SK-N-SH (cell line): ENCODE results near the gene EXOC6B. TPM values are rescaled to one million over a fixed set of nuclear protein-coding genes. Genes with fewer than 3 reads are reported as not detected.

ENCODE experiments used
- CTCF ChIA-PET: fragments of 300-600, 350-600 bp; formaldehyde crosslinking; extraction: SDS; loops from one replicate; lab custom pipeline; 2021; lab: Yijun Ruan, JAX
- POLR2A ChIA-PET: fragments of 350-600 bp; sonication (Branson Sonifier 250); formaldehyde crosslinking; extraction: SDS; loops from one replicate; lab custom pipeline; 2020; ENCODE audit warnings: antibody characterized with exemption, inconsistent platforms; lab: Yijun Ruan, JAX
- DNase-seq: peaks from one replicate; pipeline ENCODE4 v3.0.0; 2012
- H2AFZ ChIP-seq: fragments of 200-600 bp; sonication (generic); 2 replicates; pipeline ENCODE4 v1.8.1; 2016; ENCODE audit warnings: antibody characterized with exemption, mild to moderate bottlenecking, low read depth
- H3F3A ChIP-seq: fragments of 200-600 bp; sonication (generic); replicated peaks from 2 replicates; pipeline ENCODE3; 2016; ENCODE audit warnings: antibody characterized with exemption, mild to moderate bottlenecking; ENCODE audit not compliant: insufficient read depth
- H3K27ac ChIP-seq, 2 experiments: fragments of 200-500 bp in 1 of 2; fragments of 200-600 bp in 1 of 2; sonication (Bioruptor generic) in 1 of 2; sonication (generic), shearing (Covaris generic) in 1 of 2; 2 replicates each; pipeline versions ENCODE4 v1.5.1 to v1.6.1; 2014 to 2016; ENCODE audit warnings: low read depth in 2 of 2, inconsistent platforms in 1 of 2, low read length in 1 of 2, mild to moderate bottlenecking in 1 of 2, mixed read lengths in 1 of 2
- H3K27me3 ChIP-seq: fragments of 200-600 bp; sonication (generic), shearing (Covaris generic); 2 replicates; pipeline ENCODE4 v1.6.1; 2016; ENCODE audit warnings: mixed run types; ENCODE audit not compliant: insufficient read depth
- H3K36me3 ChIP-seq, 2 experiments: fragments of 200-500 bp in 1 of 2; fragments of 200-600 bp in 1 of 2; sonication (Bioruptor generic) in 1 of 2; sonication (generic) in 1 of 2; replicated peaks in 1 of 2; 2 replicates each; pipeline versions ENCODE3 to v1.5.1; 2014 to 2016; ENCODE audit warnings: low read length in 1 of 2, mild to moderate bottlenecking in 1 of 2; ENCODE audit not compliant: insufficient read depth in 2 of 2, control insufficient read depth in 1 of 2
- H3K4me1 ChIP-seq, 2 experiments: fragments of 200-500 bp in 1 of 2; fragments of 200-600 bp in 1 of 2; sonication (Bioruptor generic) in 1 of 2; sonication (generic), shearing (Covaris generic) in 1 of 2; 2 replicates each; pipeline versions ENCODE4 v1.5.1 to v1.6.1; 2014 to 2016; ENCODE audit warnings: low read depth in 1 of 2, low read length in 1 of 2, mixed run types in 1 of 2; ENCODE audit not compliant: insufficient read depth in 2 of 2, control insufficient read depth in 1 of 2
- H3K4me2 ChIP-seq: fragments of 200-600 bp; sonication (generic), shearing (Covaris generic); 2 replicates; pipeline ENCODE4 v1.6.1; 2017; ENCODE audit warnings: mixed run types
- H3K4me3 ChIP-seq, 2 experiments: fragments of 200-500 bp in 1 of 2; fragments of 200-600 bp in 1 of 2; sonication (Bioruptor generic) in 1 of 2; sonication (generic), shearing (Covaris generic) in 1 of 2; 2 replicates each; pipeline versions ENCODE4 v1.5.1 to v1.8.1; 2014 to 2016; ENCODE audit warnings: low read depth in 2 of 2, inconsistent platforms in 1 of 2, low read length in 1 of 2, mild to moderate bottlenecking in 1 of 2, mixed read lengths in 1 of 2, moderate library complexity in 1 of 2
- H3K79me2 ChIP-seq: fragments of 200-600 bp; sonication (generic); 2 replicates; pipeline ENCODE4 v1.8.1; 2017; ENCODE audit warnings: mild to moderate bottlenecking; ENCODE audit not compliant: insufficient read depth
- H3K9ac ChIP-seq: fragments of 200-600 bp; sonication (generic); 2 replicates; pipeline ENCODE4 v1.6.1; 2017; ENCODE audit warnings: mixed run types
- H3K9me2 ChIP-seq: fragments of 200-600 bp; sonication (generic); 2 replicates; pipeline ENCODE4 v1.6.1; 2017; ENCODE audit warnings: mixed run types
- H3K9me3 ChIP-seq: fragments of 200-600 bp; sonication (generic); 2 replicates; pipeline ENCODE4 v1.6.1; 2017; ENCODE audit warnings: mixed run types, mild to moderate bottlenecking, moderate library complexity
- H4K20me1 ChIP-seq: fragments of 200-600 bp; sonication (generic); 2 replicates; pipeline ENCODE4 v1.6.1; 2017; ENCODE audit warnings: mild to moderate bottlenecking, mixed run types; ENCODE audit not compliant: insufficient read depth
- CHD2 ChIP-seq: fragments of 150-350 bp; IDR thresholded peaks from 2 replicates; pipeline ENCODE4 v1.6.1; 2018; ENCODE audit warnings: low read length; ENCODE audit not compliant: partially characterized antibody
- ELF1 ChIP-seq: IDR thresholded peaks from 2 replicates; pipeline ENCODE4 v1.4.0; 2012
- EP300 ChIP-seq, 2 experiments: IDR thresholded peaks; 2 replicates each; pipeline versions ENCODE4 v1.4.0 to v1.6.1; 2012; ENCODE audit warnings: borderline replicate concordance in 1 of 2, low read depth in 1 of 2, low read length in 1 of 2
- FOSL2 ChIP-seq: IDR thresholded peaks from 2 replicates; pipeline ENCODE4 v1.4.0; 2012; ENCODE audit warnings: low read depth, mild to moderate bottlenecking, moderate library complexity, borderline replicate concordance
- FOXJ3 ChIP-seq: sonication (generic); formaldehyde crosslinking; IDR thresholded peaks from 2 replicates; pipeline ENCODE4 v1.5.1; 2020; ENCODE audit warnings: mild to moderate bottlenecking, missing genetic modification reagents
- FOXM1 ChIP-seq: IDR thresholded peaks from 2 replicates; pipeline ENCODE4 v1.4.0; 2012; ENCODE audit warnings: low read depth, mild to moderate bottlenecking
- GATA2 ChIP-seq: sonication (generic); formaldehyde crosslinking; IDR thresholded peaks from 2 replicates; pipeline ENCODE4 v1.5.0; 2020; ENCODE audit warnings: mild to moderate bottlenecking, missing genetic modification reagents
- MAX ChIP-seq: IDR thresholded peaks from 2 replicates; pipeline ENCODE4 v1.4.0; 2012; ENCODE audit warnings: low read depth
- MEF2A ChIP-seq: IDR thresholded peaks from 2 replicates; pipeline ENCODE4 v1.4.0; 2012; ENCODE audit warnings: low read depth, borderline replicate concordance
- NFIC ChIP-seq: IDR thresholded peaks from 2 replicates; pipeline ENCODE4 v1.4.0; 2012; ENCODE audit warnings: borderline replicate concordance
- PBX3 ChIP-seq: IDR thresholded peaks from 2 replicates; pipeline ENCODE4; 2012
- REST ChIP-seq: IDR thresholded peaks from 2 replicates; pipeline ENCODE4 v1.6.1; 2012; ENCODE audit warnings: mild to moderate bottlenecking, low read depth, low read length, moderate library complexity
- SIN3A ChIP-seq: IDR thresholded peaks from 2 replicates; pipeline ENCODE4 v1.6.1; 2012; ENCODE audit warnings: low read depth, mild to moderate bottlenecking, low read length, moderate library complexity, borderline replicate concordance
- TEAD4 ChIP-seq: IDR thresholded peaks from 2 replicates; pipeline ENCODE4 v1.4.0; 2012; ENCODE audit warnings: mild to moderate bottlenecking, borderline replicate concordance; ENCODE audit not compliant: insufficient read depth
- USF1 ChIP-seq: IDR thresholded peaks from 2 replicates; pipeline ENCODE4 v1.4.0; 2012; ENCODE audit warnings: low read depth, borderline replicate concordance
- USF2 ChIP-seq: fragments of 150-350 bp; IDR thresholded peaks from 2 replicates; pipeline ENCODE4 v1.6.1; 2017; ENCODE audit warnings: antibody characterized with exemption, low read length, low read depth, borderline replicate concordance
- ZBTB33 ChIP-seq: IDR thresholded peaks from 2 replicates; pipeline ENCODE4 v1.4.0; 2012; ENCODE audit warnings: low read depth, borderline replicate concordance
- WGBS: methylation state at CpG from one replicate; pipeline ENCODE4 v1.1.6; 2017; ENCODE audit warnings: low lambda C conversion rate; 5-methylcytosine and 5-hydroxymethylcytosine counted together
- polyA plus RNA-seq, 3 experiments: library from polyadenylated mRNA; depleted of rRNA; stranded (reverse); fragments of >200 nt; gene quantifications; 2 replicates each; pipeline ENCODE4 v1.2.3, GENCODE V29; 2012

EXOC6B gene
- polyA plus RNA-seq, 1 of the 3 experiments (the other 2 are of a cell fraction) = 7.4 TPM

- no peak for TF ChIP-seq USF1
- TF ChIP-seq MAX = no peak
- TF ChIP-seq MEF2A = 0 out of 2 replicates have a peak, but pooled peaks have one; percentile 24
- TF ChIP-seq PBX3 = peak; percentile 48; the same call in 1 of the 2 replicates
- TF ChIP-seq FOXJ3 (CRISPR knock-in tag) = peak; percentile 60; the same call in 1 of the 2 replicates
- peak; percentile 69 for TF ChIP-seq GATA2 (CRISPR knock-in tag)
- peak; percentile 21 to 82; a peak in 2 of 4 replicates for TF ChIP-seq EP300 (IDR thresholded peaks at IDR 0.05; ENCODE audit: borderline replicate concordance in 1 of 2, low read depth in 1 of 2, low read length in 1 of 2)
- TF ChIP-seq TEAD4 = 0 out of 2 replicates have a peak, but pooled peaks have one; percentile 12
- no peak for TF ChIP-seq USF2
- no peak for TF ChIP-seq ZBTB33
- TF ChIP-seq ELF1 = no peak
Observed at GRCh38 chr2:72694715-72695496, 130.9 kb downstream of the EXOC6B start (continued).

GRCh38 chr2:72689579-72690195 is 136.1 kb downstream of the EXOC6B start:
- TF ChIP-seq USF2 (no peak), TEAD4 (0 out of 2 replicates have a peak, but pooled peaks have one; percentile 9), CHD2 (no peak), NFIC (peak; percentile 70), SIN3A (no peak), FOXM1 (no peak), REST (no peak), FOSL2 (no peak)
- Histone ChIP-seq H3K9me2 (no peaks in the 10 kb centered on the region), H3K36me3 (peaks cover 0 to 14% of the 10 kb centered on the region in 2 experiments), H3K4me1 (peaks cover 4 to 19% of the 10 kb centered on the region in 2 experiments; a peak in 3 of 4 replicates), H4K20me1 (no peaks in the 10 kb centered on the region), H3K4me3 (no peak overlapping the region), H3K9me3 (no peaks in the 10 kb centered on the region), H3K79me2 (no peaks in the 10 kb centered on the region), H3K27ac (peak overlapping the region in 1 of 2 experiments; percentile 69; a peak in 2 of 4 replicates), H3F3A (peaks cover 8% of the 10 kb centered on the region), H3K9ac (no peak overlapping the region), H3K27me3 (no peaks in the 10 kb centered on the region), H3K4me2 (peak overlapping the region; percentile 18; the same call in 1 of the 2 replicates), H2AFZ (no peak overlapping the region)
- no peak for DNase-seq
- ChIA-PET POLR2A (interaction anchor here (0.6 kb wide), 1 partner anchor 46 kb away, joined by 4 read pairs; no protein-coding TSS in a partner anchor), CTCF (no interaction called here)
- 65% methylated on average over 5 of the region's 5 CpGs for whole genome bisulfite sequencing
